ENCODE measurements around the gene TFG.

TFG gene

GRCh38 chr3:100697723-100698285 is 11.5 kb upstream of the TFG start:
- peaks cover 56% of the 10 kb centered on the region for H3K27me3 Mint-ChIP-seq
- no peak overlapping the region for H3K27ac Mint-ChIP-seq
- H3K36me3 Mint-ChIP-seq (ENCODE audit: low read depth), result no peaks in the 10 kb centered on the region
- H3K9me3 Mint-ChIP-seq, result no peaks in the 10 kb centered on the region
- H3K4me3 Mint-ChIP-seq, result no peak overlapping the region
- no peaks in the 10 kb centered on the region for H3K4me1 Mint-ChIP-seq (ENCODE audit: low read depth)

GRCh38 chr3:100698736-100699135 is 10.6 kb upstream of the TFG start:
- no peak overlapping the region for H3K27ac Mint-ChIP-seq
- H3K27me3 Mint-ChIP-seq, result peaks cover 57% of the 10 kb centered on the region
- H3K9me3 Mint-ChIP-seq, result no peaks in the 10 kb centered on the region
- no peaks in the 10 kb centered on the region for H3K36me3 Mint-ChIP-seq (ENCODE audit: low read depth)
- no peaks in the 10 kb centered on the region for H3K4me1 Mint-ChIP-seq (ENCODE audit: low read depth)
- no peak overlapping the region for H3K4me3 Mint-ChIP-seq

- peaks cover 53% of the 10 kb centered on the region for H3K27me3 Mint-ChIP-seq
- H3K4me3 Mint-ChIP-seq, result no peak overlapping the region
- H3K27ac Mint-ChIP-seq, result no peak overlapping the region
- H3K9me3 Mint-ChIP-seq, result no peaks in the 10 kb centered on the region
- no peaks in the 10 kb centered on the region for H3K4me1 Mint-ChIP-seq (ENCODE audit: low read depth)
- H3K36me3 Mint-ChIP-seq (ENCODE audit: low read depth), result no peaks in the 10 kb centered on the region
Measured at GRCh38 chr3:100700708-100701107, 8.6 kb upstream of the TFG start.

GRCh38 chr3:100702082-100702979 is 7.0 kb upstream of the TFG start:
- no peaks in the 10 kb centered on the region for H3K4me1 Mint-ChIP-seq (ENCODE audit: low read depth)
- no peak overlapping the region for H3K4me3 Mint-ChIP-seq
- H3K36me3 Mint-ChIP-seq (ENCODE audit: low read depth), result no peaks in the 10 kb centered on the region
- no peaks in the 10 kb centered on the region for H3K9me3 Mint-ChIP-seq
- peaks cover 57% of the 10 kb centered on the region for H3K27me3 Mint-ChIP-seq
- no peak overlapping the region for H3K27ac Mint-ChIP-seq

DNA sequence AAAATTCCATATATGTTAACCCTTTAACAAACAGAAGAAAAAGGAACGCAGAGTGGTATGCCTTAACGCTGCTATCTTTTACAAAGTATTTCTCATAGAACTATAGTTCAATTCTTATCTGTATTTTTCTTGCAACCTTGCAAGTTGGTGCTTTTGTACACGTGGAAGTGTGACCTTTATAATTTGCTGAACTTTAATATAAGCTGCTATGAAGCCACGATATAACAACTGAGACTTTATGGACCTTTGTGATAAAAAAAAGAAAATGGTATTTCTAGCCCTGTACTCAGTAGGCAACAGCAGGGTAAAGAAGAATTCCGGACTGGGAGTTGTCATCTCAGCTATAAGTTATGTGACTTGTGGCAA is 6.3 kb upstream of the TFG start:
- H3K4me3 Mint-ChIP-seq, result no peak overlapping the region
- no peaks in the 10 kb centered on the region for H3K4me1 Mint-ChIP-seq (ENCODE audit: low read depth)
- no peak overlapping the region for H3K27ac Mint-ChIP-seq
- H3K9me3 Mint-ChIP-seq, result no peaks in the 10 kb centered on the region
- H3K27me3 Mint-ChIP-seq, result peaks cover 53% of the 10 kb centered on the region
- no peaks in the 10 kb centered on the region for H3K36me3 Mint-ChIP-seq (ENCODE audit: low read depth)

DNA sequence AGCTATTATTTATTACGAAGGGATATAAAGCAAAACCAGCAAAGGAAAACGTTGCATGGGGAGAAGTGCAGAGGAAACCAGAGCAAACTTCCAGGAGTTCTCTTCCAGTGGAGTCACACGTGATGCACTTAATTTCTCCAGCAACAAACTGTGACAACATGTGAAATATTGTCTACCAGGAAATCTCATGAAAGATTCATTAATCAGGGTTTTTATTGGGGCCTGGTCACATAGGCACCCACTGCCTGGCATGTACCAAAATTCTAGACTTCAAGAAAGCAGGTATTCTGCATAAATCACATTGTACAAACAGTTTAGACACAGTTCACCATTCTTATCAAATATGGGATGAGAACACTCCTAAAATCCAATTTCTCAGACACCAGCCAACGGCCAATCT is 5.4 kb upstream of the TFG start:
- H3K4me3 Mint-ChIP-seq, result no peak overlapping the region
- H3K27me3 Mint-ChIP-seq, result peaks cover 45% of the 10 kb centered on the region
- no peaks in the 10 kb centered on the region for H3K9me3 Mint-ChIP-seq
- no peak overlapping the region for H3K27ac Mint-ChIP-seq
- peaks cover 6% of the 10 kb centered on the region for H3K4me1 Mint-ChIP-seq (ENCODE audit: low read depth)
- H3K36me3 Mint-ChIP-seq (ENCODE audit: low read depth), result no peaks in the 10 kb centered on the region

DNA sequence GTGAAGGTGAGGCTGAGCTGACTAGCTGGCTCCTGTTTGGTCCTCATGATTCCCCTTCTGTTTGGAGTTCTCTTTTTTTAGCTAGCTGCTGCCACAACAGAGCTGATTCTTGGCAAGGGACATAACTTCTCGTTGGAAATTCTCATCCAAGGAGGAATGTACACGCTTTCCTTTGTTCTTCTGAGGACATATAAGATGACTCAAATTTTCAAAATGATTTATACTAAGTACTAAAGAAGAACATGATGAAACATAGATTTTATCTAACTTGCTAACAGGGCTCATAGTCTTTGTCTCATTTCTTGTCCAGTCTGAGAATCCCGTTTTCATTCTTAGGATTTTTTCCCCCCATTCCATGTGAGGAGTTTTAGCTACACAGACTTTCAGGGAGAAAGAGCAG is 2.9 kb upstream of the TFG start:
- H3K36me3 Mint-ChIP-seq (ENCODE audit: low read depth), result peaks cover 8% of the 10 kb centered on the region
- no peaks in the 10 kb centered on the region for H3K9me3 Mint-ChIP-seq
- H3K27me3 Mint-ChIP-seq, result peaks cover 31% of the 10 kb centered on the region
- H3K27ac Mint-ChIP-seq, result no peak overlapping the region
- H3K4me3 Mint-ChIP-seq, result no peak overlapping the region
- peaks cover 21% of the 10 kb centered on the region for H3K4me1 Mint-ChIP-seq (ENCODE audit: low read depth)

- peaks cover 23% of the 10 kb centered on the region for H3K36me3 Mint-ChIP-seq (ENCODE audit: low read depth)
- peak overlapping the region; percentile 93 for H3K27ac Mint-ChIP-seq
- H3K27me3 Mint-ChIP-seq, result peaks cover 17% of the 10 kb centered on the region
- H3K4me3 Mint-ChIP-seq, result peak overlapping the region; percentile 86
- H3K9me3 Mint-ChIP-seq, result no peaks in the 10 kb centered on the region
- H3K4me1 Mint-ChIP-seq (ENCODE audit: low read depth), result peaks cover 41% of the 10 kb centered on the region
Measured at GRCh38 chr3:100708644-100708988, 678 bp upstream of the TFG start.

DNA sequence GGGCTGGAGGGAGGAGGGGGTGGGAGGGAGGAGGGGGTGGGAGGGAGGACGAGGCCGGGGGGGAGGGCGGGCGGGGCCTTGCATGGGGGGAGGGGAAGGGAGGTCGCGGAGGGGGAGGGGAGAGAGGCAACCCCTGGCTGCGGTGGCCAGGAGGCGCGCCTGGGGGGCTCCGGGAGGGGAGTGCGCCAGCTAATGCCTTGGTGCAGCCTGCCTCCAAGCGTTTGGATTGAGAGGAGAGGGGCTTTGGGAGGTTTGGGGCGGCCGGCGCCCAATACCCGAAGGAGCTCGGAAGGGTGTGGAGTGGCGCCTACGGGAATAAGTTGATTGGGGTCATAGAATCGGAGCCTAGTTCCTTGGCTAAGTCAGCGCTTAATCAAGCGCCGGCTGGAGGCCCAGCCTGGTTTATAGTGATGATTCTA is 557 bp downstream of the TFG start:
- peaks cover 50% of the 10 kb centered on the region for H3K4me1 Mint-ChIP-seq (ENCODE audit: low read depth)
- H3K9me3 Mint-ChIP-seq, result no peaks in the 10 kb centered on the region
- peak overlapping the region; percentile 92 for H3K27ac Mint-ChIP-seq
- peaks cover 33% of the 10 kb centered on the region for H3K36me3 Mint-ChIP-seq (ENCODE audit: low read depth)
- H3K27me3 Mint-ChIP-seq, result peaks cover 16% of the 10 kb centered on the region
- peak overlapping the region; percentile 86 for H3K4me3 Mint-ChIP-seq

- no peaks in the 10 kb centered on the region for H3K9me3 Mint-ChIP-seq
- peaks cover 55% of the 10 kb centered on the region for H3K4me1 Mint-ChIP-seq (ENCODE audit: low read depth)
- H3K27me3 Mint-ChIP-seq, result peaks cover 12% of the 10 kb centered on the region
- H3K27ac Mint-ChIP-seq, result peak overlapping the region; percentile 92
- H3K4me3 Mint-ChIP-seq, result peak overlapping the region; percentile 86
- H3K36me3 Mint-ChIP-seq (ENCODE audit: low read depth), result peaks cover 38% of the 10 kb centered on the region
Measured at GRCh38 chr3:100710261-100710968, 1.1 kb downstream of the TFG start.

- H3K4me3 Mint-ChIP-seq, result no peak overlapping the region
- H3K36me3 Mint-ChIP-seq (ENCODE audit: low read depth), result peaks cover 84% of the 10 kb centered on the region
- peaks cover 71% of the 10 kb centered on the region for H3K4me1 Mint-ChIP-seq (ENCODE audit: low read depth)
- no peaks in the 10 kb centered on the region for H3K9me3 Mint-ChIP-seq
- no peaks in the 10 kb centered on the region for H3K27me3 Mint-ChIP-seq
- H3K27ac Mint-ChIP-seq, result no peak overlapping the region
Measured at GRCh38 chr3:100715176-100715575, 5.9 kb downstream of the TFG start.

GRCh38 chr3:100717063-100717462 is 7.8 kb downstream of the TFG start:
- Mint-ChIP-seq H3K4me3 (no peak overlapping the region), H3K27me3 (no peaks in the 10 kb centered on the region), H3K27ac (peak overlapping the region; percentile 18), H3K4me1 (ENCODE audit: low read depth) (peaks cover 53% of the 10 kb centered on the region), H3K36me3 (ENCODE audit: low read depth) (peaks cover 94% of the 10 kb centered on the region), H3K9me3 (no peaks in the 10 kb centered on the region)

DNA sequence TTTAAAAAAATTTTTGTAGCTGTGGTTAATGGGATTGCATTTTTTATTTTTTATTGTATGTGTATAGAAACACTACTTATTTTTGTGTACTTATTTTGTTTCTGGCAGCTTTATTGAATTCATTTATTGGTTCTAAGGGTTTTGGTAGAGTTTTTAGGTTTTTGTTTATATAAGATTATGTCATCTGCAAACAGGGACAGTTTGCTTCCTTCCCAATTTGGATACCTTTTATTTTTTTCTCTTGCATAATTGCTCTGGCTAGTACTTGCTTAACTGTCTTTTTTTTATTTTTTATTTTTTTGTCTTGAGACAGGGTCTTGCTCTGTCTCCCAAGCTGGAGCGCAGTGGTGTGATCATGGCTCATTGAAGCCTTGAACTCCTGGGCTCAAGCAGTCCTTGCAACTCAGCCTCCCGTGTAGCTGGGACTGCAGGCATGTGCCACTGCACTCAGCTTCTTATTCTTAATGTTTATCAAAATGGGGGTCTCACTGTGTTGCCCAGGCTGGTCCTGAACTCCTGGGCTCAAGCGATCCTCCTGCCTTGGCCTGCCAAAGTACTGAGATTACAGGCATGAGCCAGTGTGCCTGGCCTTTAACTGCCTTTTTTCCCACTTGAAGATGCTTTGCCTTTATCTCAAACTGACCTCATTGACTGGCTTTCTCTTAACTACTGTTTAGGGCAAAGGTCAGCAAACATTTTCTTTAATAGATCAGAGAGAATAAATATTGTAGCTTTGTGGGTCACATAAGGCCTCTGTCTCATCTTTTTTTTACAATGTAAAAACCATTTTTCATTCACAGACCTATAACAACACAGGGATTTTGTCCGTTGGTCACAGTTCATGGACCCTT is 8.6 kb downstream of the TFG start:
- Mint-ChIP-seq H3K36me3 (ENCODE audit: low read depth) (peaks cover 94% of the 10 kb centered on the region), H3K9me3 (no peaks in the 10 kb centered on the region), H3K4me1 (ENCODE audit: low read depth) (peaks cover 45% of the 10 kb centered on the region), H3K27ac (no peak overlapping the region), H3K4me3 (no peak overlapping the region), H3K27me3 (no peaks in the 10 kb centered on the region)

- H3K9me3 Mint-ChIP-seq, result no peaks in the 10 kb centered on the region
- H3K27ac Mint-ChIP-seq, result no peak overlapping the region
- peaks cover 94% of the 10 kb centered on the region for H3K36me3 Mint-ChIP-seq (ENCODE audit: low read depth)
- no peaks in the 10 kb centered on the region for H3K27me3 Mint-ChIP-seq
- H3K4me1 Mint-ChIP-seq (ENCODE audit: low read depth), result peaks cover 35% of the 10 kb centered on the region
- no peak overlapping the region for H3K4me3 Mint-ChIP-seq
Measured at GRCh38 chr3:100719136-100719535, 9.8 kb downstream of the TFG start.
